ENCODE data around the gene IGFALS. TPM values are rescaled to one million over a fixed set of nuclear protein-coding genes. Genes with fewer than 3 reads are reported as not detected.

IGFALS gene
- polyA plus RNA-seq, 5 donors = 1.1 to 4.2 (median 2.4) TPM

DNA sequence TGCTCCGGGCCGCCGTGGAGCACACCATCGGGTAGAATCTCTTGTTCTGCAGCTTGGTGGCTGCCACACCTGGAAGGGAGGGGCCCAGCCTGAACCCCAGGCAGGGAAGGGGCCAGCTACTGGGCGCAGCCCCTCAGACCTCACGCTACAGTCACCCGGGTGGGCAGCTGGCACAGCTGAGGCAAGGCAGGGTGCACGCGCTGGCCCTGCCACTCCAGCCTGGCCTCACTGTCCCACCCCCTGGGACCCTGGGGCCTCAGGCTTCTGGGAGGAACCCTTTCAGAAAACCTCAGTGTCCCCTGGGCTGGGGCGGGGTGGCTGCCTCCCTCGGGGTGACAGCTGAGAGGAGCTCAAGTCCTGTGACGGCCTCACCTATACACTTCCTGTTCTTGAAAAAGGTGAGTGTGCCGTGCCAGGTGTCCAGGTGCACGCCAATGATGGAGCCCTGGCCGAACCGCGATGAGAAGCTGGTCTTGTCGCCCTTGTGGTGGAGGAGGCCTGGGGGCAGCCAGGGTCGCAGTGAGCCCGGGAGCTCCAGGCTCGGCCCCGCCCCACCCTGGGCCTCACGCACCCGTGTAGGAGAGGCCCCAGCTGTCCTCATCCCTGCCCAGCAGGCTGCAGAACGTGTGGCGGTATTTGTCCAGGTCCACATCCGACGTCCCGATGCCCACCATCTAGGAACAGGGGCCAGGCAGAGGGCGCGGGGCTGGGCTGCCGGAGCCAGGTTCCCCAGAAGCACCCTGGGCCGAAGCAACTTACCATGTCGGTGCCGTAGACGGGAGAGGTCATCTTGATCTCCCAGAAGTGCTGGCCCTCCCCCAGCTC, 15.9 kb downstream of the IGFALS start:
- DNase-seq = no peak

DNA sequence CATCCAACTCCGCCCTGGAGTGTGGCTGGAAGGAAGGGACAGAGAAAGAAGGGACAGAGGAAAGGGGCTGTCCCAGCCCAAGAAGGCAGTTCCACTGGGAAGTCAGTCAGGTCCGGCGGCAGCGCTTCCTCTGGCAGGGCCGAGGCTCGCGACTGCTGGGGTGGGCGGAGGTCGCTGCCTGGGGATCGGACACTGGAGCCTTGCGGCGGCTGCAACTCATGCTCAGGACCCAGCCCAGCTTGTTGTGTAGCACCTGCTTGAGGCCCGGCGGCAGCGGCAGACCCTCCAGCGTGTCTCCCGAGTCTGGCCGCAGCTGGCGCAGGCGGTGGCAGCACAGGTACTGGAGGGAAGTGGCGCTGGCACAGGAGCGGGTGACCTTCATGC, 16.5 kb downstream of the IGFALS start:
- no peak for DNase-seq

DNA sequence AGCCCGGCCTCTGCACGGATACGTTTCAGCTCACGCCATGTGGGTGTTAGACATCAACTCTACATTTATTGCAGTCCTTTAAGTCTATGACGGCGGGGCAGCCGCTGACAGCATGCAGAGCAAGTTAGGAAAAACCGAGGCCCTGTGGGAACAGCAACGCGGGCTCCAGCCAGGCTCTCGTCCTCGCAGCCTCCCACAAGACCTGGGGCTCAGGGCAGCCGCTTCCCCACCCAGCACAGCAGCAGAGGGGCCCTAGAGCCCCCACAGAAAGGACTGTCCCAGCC, 16.9 kb downstream of the IGFALS start:
- DNase-seq = no peak

DNA sequence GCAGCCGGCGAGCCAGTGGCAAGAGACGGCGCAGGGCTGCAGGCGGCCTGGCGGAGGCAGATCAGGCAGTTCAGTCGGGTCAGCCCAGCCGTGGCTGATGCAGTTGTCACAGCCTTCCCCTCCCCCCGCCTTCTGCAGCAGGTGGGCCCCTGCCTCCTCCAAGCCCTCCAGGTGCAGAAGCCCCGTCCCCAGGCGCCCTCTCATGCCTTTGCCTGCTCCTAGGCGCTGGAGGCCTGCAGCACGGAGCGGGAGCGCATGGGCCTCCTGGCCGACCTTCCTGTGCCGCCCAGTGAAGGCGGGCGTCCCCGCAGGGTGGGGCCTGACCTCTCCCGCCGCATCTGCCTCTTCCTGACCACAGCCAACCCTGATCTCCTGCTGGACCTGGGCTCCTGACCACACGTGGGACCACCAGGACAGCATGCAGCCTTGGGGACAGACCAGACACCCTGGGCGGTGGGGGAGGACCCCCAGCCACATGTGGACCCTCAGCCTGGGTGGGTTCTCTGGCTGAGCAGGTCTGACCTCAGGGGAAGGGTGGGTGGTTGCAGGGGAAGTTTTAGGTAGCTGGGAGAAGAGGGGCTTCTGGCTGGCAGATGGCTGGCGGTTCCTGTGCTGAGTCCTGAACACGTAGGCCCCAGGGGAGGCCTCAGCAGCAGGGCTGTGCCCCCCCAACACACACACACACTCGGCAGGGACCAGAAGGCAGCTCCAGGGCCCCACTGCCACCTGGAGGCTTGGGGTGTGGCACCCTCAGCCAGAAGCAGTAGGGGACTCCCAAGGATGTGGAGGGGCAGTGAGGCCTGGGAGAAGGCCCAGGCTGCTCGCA, 17.4 kb downstream of the IGFALS start:
- DNase-seq = no peak

DNA sequence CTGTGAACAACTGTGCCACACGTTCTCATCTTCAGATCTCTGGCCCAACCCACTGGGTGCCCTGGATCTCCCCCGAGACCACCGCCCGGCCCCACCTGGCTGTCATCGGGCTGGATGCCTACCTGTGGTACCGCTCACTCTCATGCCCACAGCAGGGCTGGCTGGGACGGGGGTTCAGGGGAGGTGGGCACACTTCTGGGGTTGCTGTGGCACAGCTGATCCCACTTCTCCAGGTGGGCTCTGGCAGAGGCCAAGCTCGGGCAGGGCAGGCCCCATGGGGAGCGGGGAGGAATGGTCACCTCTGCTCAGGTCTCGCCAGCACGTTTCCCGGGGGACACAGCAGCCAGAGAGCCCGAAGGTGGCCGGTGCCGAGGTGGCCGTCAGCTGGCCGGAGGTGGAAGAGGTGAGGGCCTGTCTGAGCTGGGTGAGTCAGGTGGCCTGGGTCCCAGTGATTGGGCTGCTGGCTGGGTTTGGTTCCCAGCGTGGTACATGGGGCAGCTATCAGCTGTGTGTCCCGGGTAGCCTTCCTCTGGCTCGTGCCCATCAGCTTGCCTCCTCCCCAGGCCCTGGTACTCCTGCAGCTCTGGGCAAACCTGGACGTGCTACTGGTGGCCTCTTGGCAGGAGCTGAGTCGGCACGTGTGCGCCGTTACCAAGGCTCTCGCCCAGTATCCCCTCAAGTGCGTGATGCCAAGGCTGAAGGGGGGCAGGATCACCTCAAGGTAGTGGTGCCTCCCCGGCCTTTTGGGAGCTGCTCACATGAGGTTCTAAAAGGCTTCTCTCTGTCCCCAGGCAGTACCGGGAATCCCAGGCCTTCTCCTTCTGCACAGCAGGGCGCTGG, 18.3 kb downstream of the IGFALS start:
- DNase-seq = no peak

DNA sequence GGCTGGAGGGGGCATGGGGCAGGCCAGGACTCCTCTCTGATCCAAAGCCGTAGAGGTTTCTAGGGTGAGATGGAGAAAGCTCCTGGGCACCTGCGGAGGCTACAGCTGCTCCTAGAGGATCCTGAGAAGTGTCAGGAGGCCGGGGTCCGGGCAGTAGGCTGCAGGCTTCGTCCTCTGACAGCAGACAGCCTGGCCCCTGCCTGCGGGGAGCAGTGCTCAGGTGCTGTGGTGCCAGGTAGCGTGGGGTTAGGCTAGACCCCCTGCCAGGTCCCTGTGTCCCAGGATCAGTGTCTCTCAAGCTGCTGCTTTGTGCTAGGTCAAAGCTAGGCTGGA, 19.1 kb downstream of the IGFALS start:
- no peak for DNase-seq

DNA sequence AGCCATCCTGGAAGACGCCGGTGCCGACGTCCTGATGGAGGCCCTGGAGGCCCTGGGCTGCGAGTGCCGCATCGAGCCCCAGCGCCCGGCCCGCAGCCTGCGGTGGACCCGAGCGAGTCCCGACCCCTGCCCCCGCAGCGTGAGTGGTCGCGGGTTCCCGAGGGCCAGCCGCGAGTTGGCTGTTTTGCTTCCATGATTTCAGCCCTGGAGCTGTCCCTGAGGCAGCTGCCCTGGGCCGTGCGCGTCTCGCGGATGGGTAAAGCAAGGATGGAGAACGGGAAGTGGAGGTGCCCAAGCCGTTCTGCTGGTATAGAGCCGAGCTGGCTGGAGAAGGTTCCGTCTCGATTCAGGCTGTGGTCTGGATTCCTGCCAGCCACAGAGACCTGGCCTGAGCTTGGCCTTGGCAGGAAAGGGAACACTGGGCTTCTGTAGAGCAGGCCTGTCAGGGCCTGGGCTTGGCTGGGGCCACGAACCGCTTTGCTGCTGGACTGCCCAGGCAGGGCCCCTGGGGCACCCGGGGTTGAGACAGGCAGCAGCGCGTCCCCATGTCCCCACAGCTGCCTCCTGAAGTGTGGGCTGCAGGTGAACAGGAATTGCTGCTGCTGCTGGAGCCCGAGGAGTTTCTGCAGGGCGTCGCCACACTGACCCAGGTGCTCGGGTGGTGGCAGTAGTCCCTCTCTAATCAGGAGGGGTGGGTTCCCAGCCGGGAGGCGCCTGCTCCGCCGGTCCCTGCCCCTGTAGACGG, 19.6 kb downstream of the IGFALS start:
- DNase-seq = no peak

DNA sequence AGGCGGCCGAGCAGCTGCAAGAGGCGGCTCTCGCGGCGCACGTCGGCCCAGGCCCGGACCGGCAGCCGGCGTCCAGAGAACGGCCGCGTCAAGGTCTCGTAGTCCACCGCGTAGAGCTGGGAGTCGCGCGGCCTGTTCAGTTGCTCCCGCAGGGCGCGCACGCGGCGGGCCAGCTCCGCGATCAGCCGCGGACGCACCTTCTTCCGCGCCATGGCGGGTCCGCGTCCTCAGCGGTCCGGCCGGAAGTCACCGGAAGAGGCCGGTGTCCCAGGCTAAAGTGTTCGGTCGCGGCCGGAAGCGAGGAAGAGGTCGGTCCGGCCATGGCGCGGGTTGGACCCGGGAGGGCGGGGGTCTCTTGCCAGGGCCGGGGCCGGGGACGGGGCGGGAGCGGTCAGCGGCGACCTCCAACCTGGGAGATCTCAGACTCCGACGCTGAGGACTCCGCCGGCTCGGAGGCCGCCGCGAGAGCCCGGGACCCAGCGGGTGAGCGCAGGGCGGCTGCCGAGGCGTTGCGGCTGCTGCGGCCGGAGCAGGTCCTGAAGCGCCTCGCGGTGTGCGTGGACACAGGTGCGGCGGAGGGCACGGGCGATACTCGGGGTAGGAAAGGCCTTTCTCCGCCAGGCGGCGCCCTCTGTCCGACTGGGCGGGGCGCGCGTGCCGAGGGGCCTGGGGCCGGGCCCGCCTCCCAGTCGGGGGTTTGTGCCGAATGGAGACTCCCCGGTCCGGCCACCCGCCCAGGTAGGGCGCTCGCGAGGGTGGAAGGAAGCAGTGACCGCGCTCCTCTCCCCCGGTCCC, 20.4 kb downstream of the IGFALS start, which contains the start of gene MRPS34:
Gene MRPS34 (minus strand): TSS at position 227 of the 795 bp plus-strand sequence. CDS start 15 bp downstream, at position 212.
- DNase-seq = peak; percentile 75 to 84

DNA sequence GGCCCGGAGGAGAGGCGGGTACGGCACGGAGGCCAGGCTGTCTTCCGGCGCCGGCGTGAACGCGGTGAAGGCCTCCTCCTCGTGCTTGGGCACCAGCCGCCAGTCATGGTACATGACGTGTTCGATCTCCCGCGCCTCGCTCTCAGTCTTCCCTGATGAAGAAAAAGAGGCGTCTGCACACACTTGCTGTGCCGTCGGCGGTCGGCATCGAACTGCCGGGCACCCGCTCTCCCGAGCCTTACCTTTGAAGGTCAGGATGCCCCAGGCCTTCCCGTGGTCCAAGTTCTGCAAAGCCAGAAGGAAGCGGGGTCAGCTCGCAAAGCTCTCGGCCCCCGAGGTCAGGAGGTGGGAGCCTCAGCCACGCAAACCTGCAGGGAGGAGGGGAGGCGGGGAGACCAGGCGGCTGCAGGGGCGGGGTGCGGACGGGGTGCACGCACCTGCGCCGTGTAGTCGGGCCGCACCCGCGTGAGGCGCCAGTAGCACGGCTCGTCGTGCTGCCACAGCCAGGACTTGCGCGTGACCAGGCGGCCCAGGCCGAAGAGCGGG, 21.1 kb downstream of the IGFALS start, which contains the start of gene EME2:
Gene EME2 (plus strand): TSS at position 449 of the 546 bp plus-strand sequence. CDS start 418 bp downstream, outside the sequence.
- no peak for DNase-seq

DNA sequence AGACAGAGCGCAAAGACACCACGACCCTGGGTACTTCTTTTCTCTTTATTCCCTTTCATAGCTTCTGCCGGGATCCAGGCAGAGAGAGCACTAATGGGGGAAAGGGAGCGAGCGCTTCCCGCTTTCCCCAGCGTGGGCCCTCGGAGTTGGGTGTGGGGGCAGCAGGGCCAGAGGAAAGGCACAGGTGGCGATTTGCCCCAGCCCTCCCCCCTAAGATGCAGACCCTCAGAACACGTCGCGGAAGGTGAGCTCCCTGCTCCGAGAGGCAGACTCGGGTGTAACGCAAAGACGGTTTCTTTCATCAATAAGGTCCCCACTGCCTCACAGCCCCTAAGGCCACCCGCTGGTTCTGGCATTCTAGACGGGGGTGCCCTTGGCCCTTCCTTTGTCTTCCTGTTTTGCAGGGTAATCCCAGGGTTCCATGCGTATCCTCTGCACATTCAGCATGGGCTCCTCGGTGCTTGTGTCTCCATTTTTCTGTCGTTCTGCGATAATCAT, 21.6 kb downstream of the IGFALS start:
- no peak for DNase-seq

DNA sequence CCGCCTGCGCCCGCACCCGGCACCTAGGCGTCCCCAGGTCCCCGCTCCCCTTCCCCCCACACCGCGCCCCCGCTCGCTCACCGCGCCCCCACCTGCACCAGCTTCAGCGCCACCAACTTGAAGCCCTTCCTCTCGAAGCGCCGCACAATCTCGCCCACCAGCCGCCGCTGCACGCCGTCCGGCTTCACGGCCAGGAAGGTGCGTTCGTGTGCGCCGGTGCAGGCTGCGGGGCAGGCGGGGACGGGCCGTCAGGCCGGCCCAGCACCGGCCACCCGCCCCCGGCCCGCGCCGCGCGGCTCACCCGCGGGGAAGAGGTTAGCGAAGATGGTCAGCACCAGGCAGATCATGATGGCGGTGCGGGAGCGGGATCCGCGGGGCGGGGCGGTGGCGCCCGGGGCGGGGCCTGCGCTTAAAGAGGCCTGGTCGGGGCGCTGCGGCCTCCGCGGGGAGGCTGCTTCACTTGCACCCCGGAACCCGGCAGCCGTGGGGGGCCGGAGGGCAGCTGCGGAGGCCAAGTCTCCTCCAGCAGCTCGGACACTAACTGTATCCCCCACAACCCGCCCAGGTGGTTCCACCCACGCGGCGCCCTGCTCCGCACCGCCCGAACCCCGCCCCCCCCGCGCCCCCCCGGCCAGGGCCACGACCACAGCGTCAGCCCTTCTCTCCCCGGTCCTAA, 22.2 kb downstream of the IGFALS start, which contains the start of gene NME3:
Gene NME3 (minus strand): TSS at position 356 of the 676 bp plus-strand sequence. CDS start 9 bp downstream, at position 347.
- peak; percentile 44 to 57 for DNase-seq

DNA sequence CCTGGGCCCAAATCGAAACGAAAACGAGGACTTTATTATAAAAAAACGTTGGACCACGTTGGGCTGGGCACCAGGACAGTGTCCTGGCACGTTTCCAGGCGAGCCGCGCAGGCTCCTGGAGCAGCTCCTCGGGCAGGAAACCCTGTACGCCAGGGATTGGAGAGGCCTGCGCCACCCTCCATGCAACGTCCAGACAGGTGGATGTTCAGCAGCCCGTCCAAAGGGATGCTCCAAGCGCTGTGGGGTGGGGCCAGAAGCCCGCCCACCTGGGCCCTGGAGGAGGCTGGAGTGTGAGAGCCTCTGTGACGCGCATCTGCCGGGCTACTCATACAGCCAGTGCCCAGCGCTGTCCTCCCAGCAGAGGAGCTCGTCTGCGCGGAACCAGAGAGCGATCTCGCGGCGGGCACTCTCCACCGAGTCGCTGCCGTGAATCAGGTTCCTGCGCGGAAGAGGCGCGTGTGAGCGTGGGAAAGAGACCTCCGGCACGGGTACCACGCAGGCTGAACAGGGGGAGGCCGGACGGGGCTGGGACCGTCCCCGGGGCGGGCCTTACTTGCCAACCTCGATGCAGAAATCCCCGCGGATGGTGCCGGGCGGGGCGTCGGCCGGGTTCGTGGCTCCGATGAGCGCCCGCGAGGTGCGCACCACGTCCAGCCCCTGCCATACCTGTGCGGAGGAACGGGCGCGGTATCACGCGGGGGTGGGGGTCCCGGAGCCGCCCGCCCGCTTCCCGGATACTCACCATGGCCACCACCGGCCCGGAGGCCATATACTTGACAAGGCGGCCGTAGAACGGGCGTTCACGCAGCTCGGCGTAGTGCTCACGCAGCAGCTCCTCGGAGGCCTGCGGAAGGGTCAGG, 22.9 kb downstream of the IGFALS start:
- DNase-seq = no peak

DNA sequence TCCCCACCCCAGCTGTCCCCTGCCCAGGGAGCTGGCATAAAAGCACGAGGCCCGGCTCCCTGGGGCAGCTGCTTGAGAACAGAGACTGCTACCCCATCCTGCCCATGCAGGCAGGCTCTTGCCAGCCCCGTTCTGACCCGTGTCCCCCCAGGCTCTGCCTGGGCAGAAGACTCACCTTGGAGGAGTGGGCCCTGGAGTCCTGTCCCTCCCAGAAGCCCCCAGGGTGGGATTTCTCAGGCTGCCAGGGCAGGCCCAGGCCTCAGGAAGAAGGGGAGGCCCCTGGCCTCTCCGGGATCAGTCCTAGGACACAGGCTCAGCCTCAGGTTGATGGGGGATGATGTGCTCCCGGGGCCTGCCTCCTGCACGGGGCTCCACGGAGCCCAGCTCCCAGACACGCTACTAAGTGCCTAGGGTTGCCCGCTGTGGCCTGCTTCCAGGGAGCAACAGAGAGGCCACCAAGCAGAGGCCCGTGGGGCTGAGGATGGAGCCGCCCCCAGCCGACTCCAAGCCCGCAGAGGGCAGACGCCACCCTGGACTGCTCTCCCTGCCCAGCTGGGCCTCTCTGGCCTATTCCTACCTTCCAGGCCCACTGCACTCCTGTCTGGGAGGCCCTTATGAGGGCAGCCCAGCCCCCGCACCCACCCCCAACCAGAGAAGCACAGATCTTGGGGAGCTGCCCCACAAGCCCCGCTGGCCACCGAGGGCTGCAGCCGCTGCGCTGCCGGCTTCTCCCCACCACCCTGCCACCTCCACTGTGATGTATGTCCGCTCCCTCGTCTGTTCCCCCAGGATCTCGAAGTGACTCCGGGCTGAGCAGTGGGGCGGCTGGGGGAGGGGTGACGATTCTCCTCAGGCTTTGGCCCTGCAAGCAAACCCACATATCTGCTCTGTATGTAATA, 23.9 kb downstream of the IGFALS start:
- no peak for DNase-seq

DNA sequence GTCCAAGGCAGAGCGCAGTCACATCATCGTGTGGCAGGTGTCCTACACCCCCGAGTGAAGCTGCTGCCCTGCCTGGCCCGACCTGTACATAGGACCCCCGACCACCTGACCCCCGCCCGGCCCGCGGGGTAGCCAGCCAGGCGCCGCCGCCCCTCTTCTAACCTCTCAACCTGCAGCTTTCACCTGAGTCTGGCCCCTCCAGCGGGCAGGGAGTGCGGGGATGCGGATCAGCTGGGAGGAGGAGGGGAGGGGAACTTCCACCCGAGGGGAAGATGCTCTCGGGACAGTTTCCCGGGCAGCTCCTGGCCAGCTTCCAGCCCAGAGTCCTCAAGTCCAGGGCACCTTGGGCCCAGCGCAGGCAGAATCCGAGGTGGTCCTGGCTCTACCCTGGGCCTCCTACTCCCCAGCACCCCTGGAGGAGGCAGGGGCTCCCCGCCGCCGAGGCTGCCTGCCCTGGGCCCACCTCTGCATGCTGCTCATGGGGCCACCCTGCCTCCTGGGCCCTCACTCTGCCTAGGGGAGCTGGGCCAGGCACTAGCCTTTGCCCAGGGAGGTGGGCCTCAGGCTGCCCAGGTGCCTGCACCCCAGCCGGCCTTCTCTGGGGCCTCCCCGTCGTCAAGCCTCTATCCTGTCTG, 24.6 kb downstream of the IGFALS start:
- no peak for DNase-seq

DNA sequence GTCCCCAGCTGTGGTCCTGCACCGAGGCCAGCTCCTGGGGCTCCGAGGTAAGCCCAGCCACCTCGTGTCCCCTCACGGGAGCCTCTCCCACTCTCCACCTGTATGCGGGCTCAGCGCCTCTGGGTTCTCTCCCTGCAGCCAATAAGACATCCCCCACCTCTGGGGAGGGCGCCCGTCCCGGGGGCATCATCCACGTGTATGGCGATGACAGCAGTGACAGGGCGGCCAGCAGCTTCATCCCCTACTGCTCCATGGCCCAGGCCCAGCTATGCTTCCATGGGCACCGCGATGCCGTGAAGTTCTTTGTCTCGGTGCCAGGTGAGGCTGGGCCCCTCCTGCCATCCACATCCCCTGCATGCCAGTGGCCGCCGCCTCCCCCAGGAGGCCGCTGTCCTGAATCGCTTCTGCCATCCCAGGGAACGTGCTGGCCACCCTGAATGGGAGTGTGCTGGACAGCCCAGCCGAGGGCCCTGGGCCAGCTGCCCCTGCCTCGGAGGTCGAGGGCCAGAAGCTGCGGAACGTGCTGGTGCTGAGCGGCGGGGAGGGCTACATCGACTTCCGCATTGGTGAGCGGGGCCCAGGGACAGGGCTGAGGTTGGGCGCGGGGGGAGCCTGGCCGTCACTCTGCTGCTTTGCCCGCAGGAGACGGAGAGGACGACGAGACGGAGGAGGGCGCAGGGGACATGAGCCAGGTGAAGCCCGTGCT, 25.3 kb downstream of the IGFALS start:
- no peak for DNase-seq

Measured in right lung (tissue), 5 donors.